ENCODE measurements around the gene GPT2. TPM values are rescaled to one million over a fixed set of nuclear protein-coding genes. Genes with fewer than 3 reads are reported as not detected.

GPT2 gene
- total RNA-seq, 4 donors from 2014 or later: 57.5 to 138 (median 105) TPM

GRCh38 chr16:46973207-46973995, 89.2 kb downstream of the GPT2 start, which contains the start of gene DNAJA2:
DNAJA2 (minus strand) TSS chr16:46973674; CDS start chr16:46973572, 102 bp downstream.
- ATAC-seq (ENCODE audit: low FRiP score): peak; percentile 98

GRCh38 chr16:46973996-46974324, 89.8 kb downstream of the GPT2 start:
- TF ChIP-seq CTCF (IDR thresholded peaks at IDR 0.05): no peak
- DNase-seq (ENCODE audit: low spot score) (no peak), ATAC-seq (ENCODE audit: low FRiP score) (no peak)

More at GRCh38 chr16:46973207-46973995, 89.2 kb downstream of the GPT2 start, which contains the start of gene DNAJA2:
- no peak for TF ChIP-seq CTCF (IDR thresholded peaks at IDR 0.05)
- peak; percentile 80 for DNase-seq (ENCODE audit: low spot score)

- DNase-seq (ENCODE audit: low spot score): no peak
- no peak for ATAC-seq (ENCODE audit: low FRiP score)
- no peak for TF ChIP-seq CTCF (IDR thresholded peaks at IDR 0.05)
These were observed 90.2 kb downstream of the GPT2 start for GRCh38 chr16:46974352-46974751.

- DNase-seq (ENCODE audit: low spot score) (no peak), ATAC-seq (ENCODE audit: low FRiP score) (no peak)
- TF ChIP-seq CTCF (IDR thresholded peaks at IDR 0.05): no peak
These were observed 91.0 kb downstream of the GPT2 start for GRCh38 chr16:46975165-46975564.

GRCh38 chr16:46975908-46976470, 91.8 kb downstream of the GPT2 start:
- ATAC-seq (ENCODE audit: low FRiP score) (no peak), DNase-seq (ENCODE audit: low spot score) (no peak)
- no peak for TF ChIP-seq CTCF (IDR thresholded peaks at IDR 0.05)

GRCh38 chr16:46976550-46976949, 92.4 kb downstream of the GPT2 start:
- ATAC-seq (ENCODE audit: low FRiP score): no peak
- no peak for TF ChIP-seq CTCF (IDR thresholded peaks at IDR 0.05)
- no peak for DNase-seq (ENCODE audit: low spot score)

Small RNAs within 50 kb of the gene (small RNA-seq; reads per million reads assigned to genes)
- not detected for gene AC007225.2

Other genes starting within 250 kb of the GPT2 start
- 10 to 100 TPM; 49.4 to 74.5 (median 63.0) TPM for gene VPS35, start 195.2 kb upstream of the GPT2 start, total RNA-seq
- gene ORC6, start 194.7 kb upstream of the GPT2 start, total RNA-seq: 1 to 10 TPM in 2 of 4 donors, under 1 TPM in 2; 0.63 to 3.1 (median 1.5) TPM
- under 1 TPM in 2 of 4 donors, not detected in 2; 0.38 to 0.48 TPM for gene MYLK3, start 136.0 kb upstream of the GPT2 start, total RNA-seq
- 1 to 10 TPM; 4.0 to 6.6 (median 4.7) TPM for gene C16orf87, start 53.2 kb upstream of the GPT2 start, total RNA-seq
- gene DNAJA2, start 89.3 kb downstream of the GPT2 start, total RNA-seq: 10 to 100 TPM; 40.4 to 65.4 (median 47.9) TPM

Data from omental fat pad (tissue), 4 donors.